Kidney (tissue), 14 donors: ENCODE measurements around the gene CLDN6. TPM values are rescaled to one million over a fixed set of nuclear protein-coding genes. Genes with fewer than 3 reads are reported as not detected.

Source experiments
- DNase-seq, 5 donors: peaks; one replicate each; pipeline ENCODE4 v3.0.0-alpha.2; 2013 to 2020
- FAIRE-seq: peaks from 2 replicates; lab custom pipeline; 2012; peaks lifted over from hg19 to GRCh38; lab: Jason Lieb, UNC
- H3K27ac ChIP-seq, 2 donors: one replicate each; pipeline ENCODE4 v1.7.0; 2013; ENCODE audit warnings: low read depth in 2 of 2, low read length in 2 of 2, inconsistent platforms in 1 of 2
- H3K27me3 ChIP-seq: one replicate; pipeline ENCODE4 v1.7.1; 2013; ENCODE audit warnings: low read length, inconsistent platforms; ENCODE audit not compliant: control insufficient read depth, insufficient read depth
- H3K36me3 ChIP-seq, 3 donors: one replicate each; pipeline versions ENCODE4 v1.7.0 to v1.7.1; 2013; ENCODE audit warnings: low read length in 3 of 3, control low read depth in 1 of 3, inconsistent platforms in 1 of 3; ENCODE audit not compliant: insufficient read depth in 3 of 3, control insufficient read depth in 2 of 3
- H3K4me1 ChIP-seq, 3 donors: one replicate each; pipeline versions ENCODE4 v1.7.0 to v1.7.1; 2013; ENCODE audit warnings: low read length in 3 of 3, inconsistent platforms in 1 of 3, low read depth in 1 of 3; ENCODE audit not compliant: control insufficient read depth in 2 of 3, insufficient read depth in 2 of 3
- H3K4me3 ChIP-seq, 3 donors: one replicate each; pipeline versions ENCODE4 v1.7.0 to v1.8.1; 2013; ENCODE audit warnings: low read length in 3 of 3, control low read depth in 1 of 3, inconsistent platforms in 1 of 3
- H3K9ac ChIP-seq, 3 donors: one replicate each; pipeline versions ENCODE4 v1.7.0 to v1.7.1; 2013; ENCODE audit warnings: low read length in 3 of 3, control low read depth in 1 of 3, inconsistent platforms in 1 of 3
- H3K9me3 ChIP-seq, 3 donors: one replicate each; pipeline versions ENCODE4 v1.7.0 to v1.7.1; 2013; ENCODE audit warnings: low read length in 3 of 3, control low read depth in 1 of 3, inconsistent platforms in 1 of 3; ENCODE audit not compliant: control insufficient read depth in 2 of 3, insufficient read depth in 1 of 3
- CTCF ChIP-seq: IDR thresholded peaks from 3 replicates; pipeline ENCODE4 v1.5.1; 2012; ENCODE audit warnings: mild to moderate bottlenecking, moderate library complexity, borderline replicate concordance; ENCODE audit not compliant: insufficient read depth; ENCODE audit errors: extremely low read depth
- intact Hi-C: fragments of 100-400 bp; cut with DNase I; formaldehyde crosslinking; loops from one replicate; pipeline ENCODE4 v1.11.1; 2022
- polyA plus RNA-seq: library from polyadenylated mRNA; stranded (reverse); fragments of 350-450 nt; fragmentation: Illumina TruSeq; extraction: RNeasy Lipid Tissue Mini Kit (QIAGEN cat#74804); gene quantifications from one replicate; pipeline ENCODE4 v1.2.3, GENCODE V29; 2014; ENCODE audit warnings: low read depth, low replicate concordance; ENCODE audit not compliant: insufficient read depth
- total RNA-seq: library from RNA; stranded (reverse); fragmentation: NEBNext Ultra II Directional; extraction: Animal tissue kit (Norgen Biotek cat#: 25700); gene quantifications from one replicate; pipeline ENCODE4 v1.2.1, GENCODE V29; 2021
- donor health status: control.
- donor health status: control.
- donor health status: control.
- donor health status: control.
- donor health status: control.
- donor health status: DM: yes; HTN: yes; CAD: no.
- donor health status: Normal renal cell carcinoma (clear cell type).

The CLDN6 gene
- total and polyA plus RNA-seq, 2 donors from 2014 or later: 0.47 TPM; not detected in 1

DNA sequence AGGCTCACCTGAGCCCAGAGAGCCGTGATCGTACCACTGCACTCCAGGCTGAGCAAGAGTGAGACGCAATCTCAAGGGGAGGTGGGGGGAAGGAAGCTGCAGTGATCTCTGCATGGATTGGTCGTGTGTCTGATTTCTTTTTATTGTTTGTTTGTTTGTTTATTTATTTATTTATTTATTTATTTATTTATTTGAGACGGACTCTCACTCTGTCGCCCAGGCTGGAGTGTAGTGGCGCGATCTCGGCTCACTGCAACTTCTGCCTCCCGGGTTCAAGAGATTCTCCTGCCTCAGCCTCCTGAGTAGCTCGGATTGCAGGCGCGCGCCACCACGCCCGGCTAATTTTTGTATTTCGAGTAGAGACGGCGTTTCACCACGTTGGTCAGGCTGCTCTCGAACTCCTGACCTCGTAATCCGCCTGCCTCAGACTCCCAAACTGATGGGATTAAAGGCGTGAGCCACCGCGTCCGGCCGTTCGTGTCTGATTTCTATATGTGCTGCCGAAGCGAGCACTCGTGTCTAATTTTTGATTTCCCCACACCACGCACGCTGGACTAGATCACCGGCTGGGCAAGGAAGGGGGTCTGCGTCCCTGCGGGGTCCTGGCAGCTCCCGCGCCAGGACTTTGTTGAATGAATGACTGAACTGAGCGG lies 1.7 kb upstream of the CLDN6 start:
- Histone ChIP-seq H3K4me1 (peaks cover 0 to 23% (median 19%) of the 10 kb centered on the region in 3 donors), H3K27ac (peak overlapping the region in 1 of 2 donors; percentile 98), H3K36me3 (no peaks in the 10 kb centered on the region), H3K27me3 (peaks cover 4% of the 10 kb centered on the region), H3K9ac (peak overlapping the region in 1 of 3 donors; percentile 60), H3K9me3 (no peaks in the 10 kb centered on the region), H3K4me3 (peak overlapping the region; percentile 40 to 64 (median 59))
- intact Hi-C loops: no loop called here
- no peak for DNase-seq
- no peak for FAIRE-seq
- TF ChIP-seq CTCF: no peak

DNA sequence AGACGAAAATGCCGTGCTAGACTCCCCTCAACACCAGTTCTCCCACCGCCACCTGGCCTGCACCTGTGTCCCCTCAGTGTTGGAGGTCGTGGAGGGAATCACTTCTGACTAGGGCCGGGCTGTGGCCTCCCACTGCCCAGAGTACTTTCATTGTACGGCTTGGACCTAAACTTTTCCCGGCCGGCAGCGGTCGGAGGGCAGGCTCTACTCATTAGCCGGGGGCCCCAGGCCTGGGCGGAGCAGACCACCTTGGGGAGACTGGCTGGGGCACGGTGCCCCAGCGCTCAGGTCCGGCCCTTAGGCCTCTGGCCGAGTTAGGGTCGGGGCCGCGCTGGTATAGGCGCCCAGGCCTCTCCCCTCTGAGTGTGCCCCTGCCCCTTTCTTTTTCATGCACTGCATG lies 639 bp downstream of the CLDN6 start:
- Histone ChIP-seq H3K27me3 (peaks cover 4% of the 10 kb centered on the region), H3K4me1 (peaks cover 0 to 13% (median 12%) of the 10 kb centered on the region in 3 donors), H3K9ac (no peak overlapping the region), H3K27ac (no peak overlapping the region), H3K4me3 (no peak overlapping the region), H3K9me3 (no peaks in the 10 kb centered on the region), H3K36me3 (no peaks in the 10 kb centered on the region)
- FAIRE-seq: no peak
- no peak for TF ChIP-seq CTCF
- DNase-seq: no peak
- intact Hi-C loops: no loop called here

DNA sequence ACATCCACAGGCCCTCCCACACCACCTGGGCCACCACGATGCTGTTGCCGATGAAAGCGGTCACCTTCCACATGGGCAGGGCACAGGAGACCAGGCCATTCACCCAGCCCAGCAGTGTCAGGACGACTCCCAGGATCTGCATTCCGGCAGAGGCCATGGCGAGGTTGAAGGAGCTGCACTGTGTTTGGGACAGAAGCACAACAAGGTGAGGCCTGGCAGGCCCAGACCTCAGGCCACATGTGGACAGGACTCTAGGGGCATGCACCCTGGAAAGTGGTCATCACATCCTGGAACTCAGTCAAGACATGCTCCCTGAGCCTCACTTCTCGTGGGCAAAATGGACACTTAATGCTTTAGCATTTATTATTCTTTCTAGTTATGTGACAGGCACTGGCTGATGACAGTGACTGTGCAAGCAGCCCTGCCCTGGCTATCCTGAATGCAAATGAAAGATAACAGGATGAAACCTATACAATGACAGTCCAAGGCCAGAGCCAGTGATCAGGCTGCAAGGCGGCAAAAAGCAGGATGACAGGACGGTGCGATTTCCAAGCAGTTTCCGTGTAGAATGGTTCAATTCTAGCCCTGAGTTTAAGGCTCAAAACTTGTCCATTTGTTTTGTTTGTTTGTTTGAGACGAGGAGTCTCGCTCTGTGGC lies 2.0 kb downstream of the CLDN6 start:
- H3K4me1 ChIP-seq: peaks cover 0 to 6% (median 5%) of the 10 kb centered on the region in 3 donors
- DNase-seq: no peak
- H3K4me3 ChIP-seq: no peak overlapping the region
- no peak overlapping the region for H3K9ac ChIP-seq
- no peak for TF ChIP-seq CTCF
- intact Hi-C loops: no loop called here
- H3K36me3 ChIP-seq: no peaks in the 10 kb centered on the region
- peaks cover 7% of the 10 kb centered on the region for H3K27me3 ChIP-seq
- H3K9me3 ChIP-seq: no peaks in the 10 kb centered on the region
- H3K27ac ChIP-seq: no peak overlapping the region
- FAIRE-seq: no peak
